SJCRH30 (cell line): ENCODE measurements around the gene ZNF605. TPM values are rescaled to one million over a fixed set of nuclear protein-coding genes. Genes with fewer than 3 reads are reported as not detected.
"Not testable (repeated sequence)": the region's sequence is repeated elsewhere in the genome, so short reads cannot be mapped to it uniquely, and the experiment has no call there.

ENCODE experiments used
- DNase-seq, 2 experiments: peaks; one replicate each; pipeline ENCODE4 v3.0.0-alpha.2; 2015 to 2020
- H3K27ac ChIP-seq: fragments of 250-450 bp; sonication (Bioruptor Pico); 2 replicates; pipeline ENCODE4 v1.5.1; 2020; ENCODE audit warnings: mild to moderate bottlenecking, moderate library complexity
- H3K27me3 ChIP-seq: fragments of 250-450 bp; sonication (Bioruptor Pico); 2 replicates; pipeline ENCODE4 v1.5.1; 2020; ENCODE audit warnings: mild to moderate bottlenecking, moderate library complexity
- H3K36me3 ChIP-seq: fragments of 250-450 bp; sonication (Bioruptor Pico); 2 replicates; pipeline ENCODE4 v1.5.1; 2020; ENCODE audit warnings: mild to moderate bottlenecking, moderate library complexity
- H3K4me1 ChIP-seq: fragments of 250-450 bp; sonication (Bioruptor Pico); 2 replicates; pipeline ENCODE4 v1.5.1; 2020; ENCODE audit warnings: mild to moderate bottlenecking, moderate library complexity
- H3K4me3 ChIP-seq: fragments of 250-450 bp; sonication (Bioruptor Pico); 2 replicates; pipeline ENCODE4 v1.5.1; 2020; ENCODE audit warnings: mild to moderate bottlenecking, moderate library complexity
- H3K9me3 ChIP-seq: fragments of 250-450 bp; sonication (Bioruptor Pico); replicated peaks from 2 replicates; pipeline ENCODE4 v1.5.1; 2020; ENCODE audit warnings: mild to moderate bottlenecking, moderate library complexity
- total RNA-seq: library from RNA; depleted of rRNA; stranded (reverse); fragments of >200 nt; shearing (Covaris generic); gene quantifications from 2 replicates; pipeline ENCODE4 v1.2.3, GENCODE V29; 2014

The ZNF605 gene
- total RNA-seq, 1 experiment from 2014 or later = 7.6 TPM

DNA sequence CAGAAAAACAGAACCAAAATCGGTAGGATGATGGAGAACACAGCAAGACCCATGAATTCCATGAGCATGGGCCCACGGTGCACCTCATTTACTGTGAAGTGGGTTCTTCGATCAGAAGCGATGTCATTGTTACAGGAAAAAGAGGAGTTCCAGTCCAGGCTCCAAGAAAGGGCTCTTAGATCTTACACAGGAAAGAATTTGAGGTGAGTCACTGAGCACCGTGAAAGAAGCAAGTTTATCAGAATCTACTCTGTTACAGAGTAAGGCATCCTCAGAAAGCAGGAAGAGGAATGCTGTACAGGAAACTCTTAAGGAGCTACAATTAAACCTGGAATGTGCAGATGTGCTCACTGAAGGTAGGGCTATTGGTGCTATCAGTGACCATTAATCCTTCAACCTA, 57.1 kb downstream of the ZNF605 start:
- no peak for DNase-seq
- Histone ChIP-seq H3K27ac (no peak overlapping the region), H3K36me3 (no peaks in the 10 kb centered on the region), H3K27me3 (no peaks in the 10 kb centered on the region), H3K9me3 (no peaks in the 10 kb centered on the region), H3K4me1 (no peaks in the 10 kb centered on the region), H3K4me3 (no peak overlapping the region)

GRCh38 chr12:132888852-132889251, 67.3 kb downstream of the ZNF605 start:
- H3K9me3 ChIP-seq = peaks cover 11% of the 10 kb centered on the region; the same call in 1 of the 2 replicates
- no peaks in the 10 kb centered on the region for H3K4me1 ChIP-seq
- H3K27me3 ChIP-seq = no peaks in the 10 kb centered on the region
- H3K36me3 ChIP-seq = 0 out of 2 replicates have a peak, but pooled peaks cover 3% of the 10 kb centered on the region
- H3K4me3 ChIP-seq = no peak overlapping the region
- no peak for DNase-seq
- no peak overlapping the region for H3K27ac ChIP-seq

GRCh38 chr12:132887513-132888351, 68.4 kb downstream of the ZNF605 start, which contains the start of gene CHFR:
Gene CHFR, minus strand, starts transcription at chr12:132887605. Its CDS starts 277 bp downstream, at chr12:132887328.
- Histone ChIP-seq H3K27ac (peak within 1 kb of the TSS; percentile 78), H3K4me3 (peak within 1 kb of the TSS; percentile 69), H3K36me3 (peaks cover 3% of the 10 kb centered on the region; the same call in 1 of the 2 replicates), H3K4me1 (no peaks in the 10 kb centered on the region), H3K9me3 (peaks cover 11% of the 10 kb centered on the region; the same call in 1 of the 2 replicates), H3K27me3 (no peaks in the 10 kb centered on the region)
- DNase-seq = peak; percentile 88 to 89

DNA sequence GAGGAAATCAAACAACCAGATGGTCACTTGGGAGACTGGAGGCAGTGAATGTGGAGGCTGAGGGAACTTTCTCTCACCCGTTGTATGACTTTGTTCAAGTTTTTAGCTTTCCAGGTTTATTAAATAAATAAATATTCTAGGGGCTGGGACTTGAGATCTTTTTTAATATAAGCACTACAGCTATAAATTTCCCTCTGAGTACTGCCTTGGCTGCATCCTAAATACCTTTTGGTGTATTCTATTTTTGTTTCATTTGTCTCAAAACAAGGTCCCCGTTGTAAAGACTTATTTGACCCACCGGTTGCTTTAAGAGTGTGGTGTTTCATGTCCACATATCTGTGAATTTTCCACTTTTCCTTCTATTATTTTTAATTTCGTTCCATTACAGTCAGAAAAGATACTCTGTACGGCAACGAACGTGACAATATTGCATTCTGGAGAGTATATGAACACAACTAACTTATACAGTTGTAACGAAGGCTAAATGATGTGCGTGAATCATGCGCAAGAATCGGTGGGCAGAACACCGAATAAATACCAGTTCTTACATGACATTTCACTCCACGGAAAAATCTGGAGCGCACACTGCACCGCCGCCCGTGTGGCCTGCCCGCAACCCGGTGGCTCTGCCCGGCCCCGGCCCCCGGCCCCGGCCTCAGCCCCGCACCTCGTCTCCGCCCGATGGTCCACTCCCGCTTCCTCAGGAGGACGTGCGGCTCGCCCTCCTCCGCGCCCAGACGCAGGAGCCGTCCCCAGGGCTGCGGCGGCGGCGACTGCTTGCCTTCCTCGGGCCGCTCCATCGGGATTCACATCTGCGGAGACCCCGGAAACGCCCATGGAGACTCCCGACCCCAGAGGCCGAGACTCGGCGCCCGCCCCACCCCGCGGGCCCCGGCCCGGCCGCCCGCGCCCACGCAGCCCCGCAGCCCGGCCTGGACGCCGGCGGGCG, 69.3 kb downstream of the ZNF605 start:
- Histone ChIP-seq H3K36me3 (peaks cover 3% of the 10 kb centered on the region; the same call in 1 of the 2 replicates), H3K4me3 (peak overlapping the region; percentile 69), H3K27ac (no peak overlapping the region), H3K4me1 (no peaks in the 10 kb centered on the region), H3K27me3 (no peaks in the 10 kb centered on the region), H3K9me3 (peaks cover 11% of the 10 kb centered on the region; the same call in 1 of the 2 replicates)
- DNase-seq = peak in 1 of 2 experiments; percentile 17

DNA sequence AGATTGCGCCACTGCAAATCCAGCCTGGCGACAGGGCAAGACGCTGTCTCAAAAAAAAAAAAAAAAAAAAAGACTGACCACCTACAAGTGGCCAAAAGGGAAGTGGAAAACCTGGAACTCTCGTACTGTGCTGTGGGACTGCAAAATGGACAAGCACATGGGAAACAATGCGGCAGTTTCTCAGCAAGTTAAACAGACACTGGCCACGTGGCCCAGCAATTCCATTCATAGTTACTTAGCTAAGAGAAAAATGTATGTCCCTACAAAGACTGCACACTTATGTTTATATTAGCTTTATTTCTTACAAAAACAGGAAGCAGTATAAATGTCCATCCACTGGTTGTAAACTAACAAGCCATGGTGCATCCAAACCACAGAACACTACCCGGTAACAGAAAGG, 74.3 kb downstream of the ZNF605 start:
- DNase-seq = no peak
- Histone ChIP-seq H3K4me1 (no peaks in the 10 kb centered on the region), H3K36me3 (peaks cover 5% of the 10 kb centered on the region; the same call in 1 of the 2 replicates), H3K27ac (no peak overlapping the region), H3K27me3 (no peaks in the 10 kb centered on the region), H3K4me3 (no peak overlapping the region), H3K9me3 (peaks cover 17% of the 10 kb centered on the region; the same call in 1 of the 2 replicates)

GRCh38 chr12:132874620-132875019, 81.5 kb downstream of the ZNF605 start:
- not testable (repeated sequence) for H3K4me3 ChIP-seq, H3K9me3 ChIP-seq, DNase-seq, H3K36me3 ChIP-seq, H3K4me1 ChIP-seq, H3K27me3 ChIP-seq, H3K27ac ChIP-seq

- Histone ChIP-seq H3K4me3 (no peak overlapping the region), H3K36me3 (peaks cover 9% of the 10 kb centered on the region)
Observed at GRCh38 chr12:132874175-132874574, 81.9 kb downstream of the ZNF605 start.

GRCh38 chr12:132873724-132874123, 82.4 kb downstream of the ZNF605 start:
- H3K27me3 ChIP-seq = no peaks in the 10 kb centered on the region
- H3K36me3 ChIP-seq = peaks cover 9% of the 10 kb centered on the region
- no peak overlapping the region for H3K27ac ChIP-seq

More at GRCh38 chr12:132874175-132874574, 81.9 kb downstream of the ZNF605 start:
- DNase-seq = no peak
- Histone ChIP-seq H3K27me3 (no peaks in the 10 kb centered on the region), H3K4me1 (no peaks in the 10 kb centered on the region), H3K27ac (no peak overlapping the region), H3K9me3 (0 out of 2 replicates have a peak, but pooled peaks cover 2% of the 10 kb centered on the region)

GRCh38 chr12:132872975-132873421, 83.1 kb downstream of the ZNF605 start:
- Histone ChIP-seq H3K27ac (no peak overlapping the region), H3K4me1 (no peaks in the 10 kb centered on the region), H3K9me3 (0 out of 2 replicates have a peak, but pooled peaks cover 2% of the 10 kb centered on the region), H3K27me3 (no peaks in the 10 kb centered on the region), H3K36me3 (peaks cover 9% of the 10 kb centered on the region), H3K4me3 (no peak overlapping the region)
- no peak for DNase-seq

More at GRCh38 chr12:132873724-132874123, 82.4 kb downstream of the ZNF605 start:
- Histone ChIP-seq H3K9me3 (0 out of 2 replicates have a peak, but pooled peaks cover 2% of the 10 kb centered on the region), H3K4me1 (no peaks in the 10 kb centered on the region), H3K4me3 (no peak overlapping the region)
- no peak for DNase-seq

- no peak overlapping the region for H3K27ac ChIP-seq
- H3K4me3 ChIP-seq = no peak overlapping the region
- H3K36me3 ChIP-seq = peaks cover 9% of the 10 kb centered on the region
Observed at GRCh38 chr12:132872073-132872855, 83.8 kb downstream of the ZNF605 start.

DNA sequence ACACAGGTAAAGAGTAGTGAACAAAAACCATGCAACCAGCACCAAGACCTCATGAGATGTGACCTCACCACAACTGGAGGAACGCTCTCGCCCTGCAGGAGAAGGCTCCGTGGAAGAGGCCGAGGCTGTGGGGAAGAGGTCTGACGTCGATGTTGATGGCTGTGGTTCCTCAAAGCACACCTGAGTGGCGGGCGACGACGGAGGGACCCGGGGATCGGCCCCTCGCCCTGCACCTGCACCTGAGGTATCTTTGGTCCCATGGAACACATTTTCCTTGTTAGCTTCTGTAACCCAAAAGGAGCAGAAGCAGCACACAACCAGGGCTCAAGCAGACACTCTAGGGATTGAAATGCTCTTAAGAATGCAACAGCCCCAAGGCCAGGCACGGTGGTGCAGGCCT, 86.6 kb downstream of the ZNF605 start:
- Histone ChIP-seq H3K27ac (no peak overlapping the region), H3K27me3 (no peaks in the 10 kb centered on the region), H3K4me1 (no peaks in the 10 kb centered on the region), H3K9me3 (peaks cover 3% of the 10 kb centered on the region; the same call in 1 of the 2 replicates), H3K36me3 (peaks cover 8% of the 10 kb centered on the region), H3K4me3 (no peak overlapping the region)
- DNase-seq = no peak

More at GRCh38 chr12:132872073-132872855, 83.8 kb downstream of the ZNF605 start:
- 0 out of 2 replicates have a peak, but pooled peaks cover 1% of the 10 kb centered on the region for H3K9me3 ChIP-seq
- no peaks in the 10 kb centered on the region for H3K27me3 ChIP-seq
- no peaks in the 10 kb centered on the region for H3K4me1 ChIP-seq
- no peak for DNase-seq
